Hematopoietic multipotent progenitor cell treated with erythropoietin and hydrocortisone succinate and interleukin-3 and kit ligand, for 15 days (in vitro differentiated cells): Measurements from ENCODE around the gene ZPBP2.
A peak's percentile ranks its signal among the peaks of the same experiment; 100 is the strongest.

Experiments
- DNase-seq: peaks from one replicate; pipeline ENCODE4 v3.0.0-alpha.2; 2015; ENCODE audit warnings: low spot score

ZPBP2 gene

GRCh38 chr17:39913989-39914388 is 46.0 kb downstream of the ZPBP2 start:
- DNase-seq = no peak

- DNase-seq = no peak
These were observed 47.6 kb downstream of the ZPBP2 start for GRCh38 chr17:39915559-39915958.

DNA sequence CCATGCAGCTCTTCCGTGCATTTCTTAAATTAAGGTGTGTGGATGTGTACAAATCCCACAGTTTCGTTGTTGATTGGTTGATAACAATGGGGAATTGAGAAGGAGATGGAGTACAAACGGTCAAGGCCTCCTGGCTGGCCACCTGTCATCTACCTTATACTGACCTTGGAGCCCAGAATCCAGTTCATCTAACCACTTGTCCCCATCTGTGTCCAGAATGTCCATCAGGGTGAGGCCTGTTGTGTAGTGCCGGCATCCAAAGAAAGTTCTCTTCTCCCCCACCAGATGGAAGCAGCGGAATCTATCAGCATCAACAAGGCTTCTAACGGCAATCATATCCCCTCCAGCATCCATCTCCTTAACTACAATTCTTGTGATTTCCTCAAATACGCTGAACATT is 48.9 kb downstream of the ZPBP2 start:
- no peak for DNase-seq

DNA sequence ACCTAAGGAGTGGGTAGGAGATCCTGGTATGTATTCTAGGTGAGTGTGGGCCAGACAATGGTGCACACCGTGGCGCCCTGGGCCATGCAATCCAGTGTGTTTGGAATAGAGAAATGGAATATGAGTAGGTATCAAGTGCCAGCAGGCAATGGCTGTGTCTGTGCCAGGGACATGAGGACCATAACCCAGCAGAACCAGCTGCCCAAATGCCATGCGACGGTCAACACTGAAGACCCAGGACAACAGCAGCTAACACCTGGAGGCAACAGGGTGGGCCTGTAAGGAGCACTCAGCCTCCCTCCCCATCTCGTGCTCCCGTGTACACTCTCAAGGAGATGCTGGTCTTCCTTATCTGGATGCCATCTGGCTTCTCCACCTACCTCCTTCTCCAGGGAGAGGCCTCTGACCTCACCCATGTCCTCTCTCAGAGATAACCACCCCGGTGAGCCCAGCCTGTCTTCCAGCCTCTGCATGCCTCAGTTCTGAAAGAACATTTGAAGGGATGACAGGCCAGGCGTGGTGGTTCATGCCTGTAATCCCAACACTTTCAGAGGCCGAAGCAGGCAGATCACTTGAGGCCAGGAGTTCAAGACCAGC is 51.2 kb downstream of the ZPBP2 start:
- DNase-seq = peak; percentile 68

DNA sequence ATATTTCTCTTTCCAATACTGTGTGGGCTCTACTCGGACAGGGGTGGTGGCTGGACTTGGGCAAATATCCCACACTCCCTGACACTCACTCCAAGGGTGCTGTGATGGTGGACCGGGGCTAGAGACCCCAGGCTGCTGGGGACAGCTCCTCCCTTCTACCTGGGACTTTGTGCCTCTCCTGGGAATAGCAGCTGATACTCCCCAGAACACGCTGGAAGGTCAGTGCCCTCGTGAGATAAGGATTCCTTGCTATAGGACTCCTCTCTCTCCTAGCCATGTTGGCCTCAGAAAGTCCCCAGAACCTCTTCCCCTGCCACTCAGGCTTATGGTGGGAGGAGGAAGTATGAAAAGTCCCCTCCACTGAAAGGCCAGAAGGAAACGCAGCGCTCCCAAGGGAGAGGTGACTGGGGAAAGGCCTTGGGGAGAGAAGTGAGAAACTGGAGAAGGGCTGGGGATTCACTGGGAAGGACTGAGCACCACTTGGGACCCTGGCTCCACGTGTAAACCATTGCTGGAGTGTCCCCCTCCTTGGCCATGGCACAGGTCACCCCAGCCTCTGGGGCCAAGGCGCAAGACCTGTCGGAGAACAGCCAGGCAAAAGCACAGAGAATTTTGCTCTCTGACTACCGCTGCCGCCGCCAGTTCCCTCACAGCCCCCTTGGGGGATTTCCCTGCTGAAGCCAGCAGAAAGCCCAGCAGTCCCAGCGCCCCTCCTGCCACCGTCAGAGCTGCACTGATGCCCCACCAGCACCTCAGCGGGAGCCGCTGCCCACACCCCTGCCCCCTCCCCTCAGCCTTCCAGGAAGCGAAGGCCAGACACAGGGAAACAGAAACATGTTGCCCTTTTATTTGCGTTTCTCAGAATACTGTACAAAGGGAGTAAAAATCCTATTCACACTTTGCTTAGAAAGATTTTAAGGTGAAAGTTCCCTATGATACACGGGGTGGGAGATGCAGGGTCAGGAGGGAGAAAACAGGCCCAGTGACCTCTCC is 52.5 kb downstream of the ZPBP2 start:
- DNase-seq = no peak

- DNase-seq = no peak
These were observed 53.3 kb downstream of the ZPBP2 start for GRCh38 chr17:39921323-39921722.

GRCh38 chr17:39922006-39922405 is 54.0 kb downstream of the ZPBP2 start:
- DNase-seq = no peak

- DNase-seq = no peak
These were observed 55.2 kb downstream of the ZPBP2 start for GRCh38 chr17:39923230-39923629.

- DNase-seq = no peak
These were observed 56.1 kb downstream of the ZPBP2 start for GRCh38 chr17:39923836-39924690.

- DNase-seq = no peak
These were observed 56.7 kb downstream of the ZPBP2 start for GRCh38 chr17:39924691-39925055.

- DNase-seq = no peak
These were observed 57.5 kb downstream of the ZPBP2 start for GRCh38 chr17:39925282-39926134.

DNA sequence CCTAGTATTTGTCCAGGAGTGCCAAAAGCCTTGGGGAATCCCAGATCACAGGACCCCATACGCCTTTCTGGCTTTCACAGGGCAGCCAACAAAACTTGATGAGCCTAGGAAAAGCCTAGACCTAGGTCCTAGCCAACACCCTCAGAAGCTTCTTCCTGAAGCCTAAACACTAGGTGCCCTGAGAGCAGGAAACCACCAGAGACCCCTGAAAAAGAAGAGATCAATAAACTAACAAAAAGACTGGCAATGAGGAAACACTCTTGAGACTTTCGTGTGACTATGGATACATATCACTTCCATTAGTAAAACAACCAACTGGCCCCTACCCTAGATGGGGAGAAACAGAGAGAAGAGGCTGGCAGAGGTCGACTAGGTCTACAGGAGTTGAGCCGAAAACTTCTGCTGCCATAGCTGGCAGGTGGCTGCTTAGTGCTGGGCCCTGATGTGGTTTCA is 58.2 kb downstream of the ZPBP2 start:
- no peak for DNase-seq

GRCh38 chr17:39926588-39927100 is 58.6 kb downstream of the ZPBP2 start:
- peak; percentile 45 for DNase-seq
